Measurements from ENCODE around the gene MYH16.

GRCh38 chr7:99265848-99266480 is 6.7 kb upstream of the MYH16 start:
- TF ChIP-seq CTCF (IDR thresholded peaks at IDR 0.05) (no peak), POLR2AphosphoS5 (IDR thresholded peaks at IDR 0.05) (no peak)
